Kasumi-1 (cell line): ENCODE results near the gene SERPINB13.
A peak's percentile ranks its signal among the peaks of the same experiment; 100 is the strongest.
"Not testable (repeated sequence)": the region's sequence is repeated elsewhere in the genome, so short reads cannot be mapped to it uniquely, and the experiment has no call there.

Experiments used
- DNase-seq, 2 experiments: peaks; one replicate each; lab custom pipeline; 2025; lab: John Stamatoyannopoulos, UW

Gene SERPINB13

DNA sequence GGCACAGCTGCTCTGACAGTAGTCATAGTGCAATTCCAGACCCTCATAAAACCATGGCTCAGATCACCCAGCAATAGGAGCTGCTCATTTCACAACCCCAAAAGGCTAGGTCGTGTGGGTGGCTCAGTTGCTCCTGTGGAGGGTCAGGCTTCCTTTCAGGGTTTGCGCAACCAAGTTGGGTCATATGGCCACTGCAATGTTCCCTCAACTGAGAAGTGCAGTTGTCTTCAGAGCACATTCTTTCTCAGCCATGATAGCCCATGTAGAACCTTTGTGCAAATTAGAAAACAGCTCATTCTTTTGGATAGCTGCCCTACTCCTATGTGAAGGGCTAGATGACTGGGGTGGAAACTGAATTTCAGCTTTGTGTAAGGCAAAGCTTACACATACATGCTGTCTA is 3.2 kb downstream of the SERPINB13 start:
- peak; percentile 46 to 63 for DNase-seq

DNA sequence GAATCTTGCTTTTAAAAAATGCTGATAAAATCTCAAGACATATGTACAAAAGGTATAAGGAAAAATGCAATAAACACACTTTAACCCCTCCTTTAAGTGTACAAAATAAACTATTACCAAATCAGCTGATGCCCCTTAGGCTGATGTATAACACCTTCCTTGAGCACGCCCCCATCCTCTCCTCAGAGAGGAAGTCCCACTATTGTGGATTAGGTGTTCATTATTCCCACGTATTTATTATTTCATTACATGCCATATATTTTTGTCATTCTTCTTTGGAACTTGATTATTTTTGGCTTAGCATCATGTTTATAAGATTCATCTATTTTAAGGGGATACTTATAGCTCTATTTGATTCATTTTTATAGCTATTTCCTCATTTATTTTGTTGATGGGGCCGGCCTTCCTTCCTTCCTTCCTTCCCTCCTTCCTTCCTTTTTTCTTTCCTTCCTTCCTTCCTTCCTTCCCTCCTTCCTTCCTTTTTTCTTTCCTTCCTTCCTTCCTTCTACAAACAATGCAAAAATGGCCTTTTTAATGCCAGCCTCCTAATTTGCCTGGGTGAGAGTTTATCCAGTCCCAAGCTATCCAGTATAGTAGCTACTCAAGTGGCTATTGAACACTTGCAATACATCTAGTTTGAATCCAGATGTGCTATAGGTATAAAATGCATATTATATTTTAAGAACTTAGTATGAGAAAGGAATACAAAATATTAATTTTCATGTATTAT is 4.0 kb downstream of the SERPINB13 start:
- no peak for DNase-seq

DNA sequence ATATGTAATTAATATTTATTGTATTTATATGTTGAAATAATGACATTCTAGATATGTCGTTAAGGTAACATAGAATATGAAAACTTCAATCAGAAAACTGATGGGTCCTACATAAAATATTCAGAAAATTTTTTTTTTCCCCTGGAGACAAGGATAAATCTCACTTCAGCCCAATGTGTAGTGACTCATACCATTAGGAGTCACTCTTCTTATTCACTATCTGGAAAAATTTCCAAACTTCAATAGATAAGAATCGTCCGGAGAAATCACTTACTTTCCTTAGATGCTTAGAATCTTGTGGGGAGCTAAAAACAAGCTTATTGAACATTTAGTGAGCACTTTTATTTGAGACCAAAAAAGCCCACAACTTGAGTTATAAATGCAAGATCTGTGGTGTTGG is 4.6 kb downstream of the SERPINB13 start:
- no peak for DNase-seq

DNA sequence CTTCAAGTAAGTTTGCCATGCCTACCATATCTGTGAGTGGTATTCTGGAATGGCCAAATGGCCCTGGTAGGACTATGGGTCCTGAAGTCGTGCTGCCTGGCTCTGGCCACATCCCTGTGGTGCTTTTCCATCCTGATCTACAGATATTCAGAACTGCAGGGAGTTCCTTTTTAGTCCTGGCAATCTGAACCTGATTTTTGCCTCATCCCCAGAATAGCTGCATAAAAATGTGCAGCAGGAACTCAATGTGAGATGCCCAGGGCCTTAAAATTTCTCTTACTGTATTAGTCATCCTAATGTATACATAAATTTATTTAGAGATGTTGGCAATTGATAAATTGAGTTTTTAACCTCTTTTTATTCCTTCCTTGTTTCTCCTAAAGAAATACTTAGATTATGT is 5.3 kb downstream of the SERPINB13 start:
- DNase-seq = no peak

GRCh38 chr18:63596964-63597363 is 9.8 kb downstream of the SERPINB13 start:
- DNase-seq = no peak

DNA sequence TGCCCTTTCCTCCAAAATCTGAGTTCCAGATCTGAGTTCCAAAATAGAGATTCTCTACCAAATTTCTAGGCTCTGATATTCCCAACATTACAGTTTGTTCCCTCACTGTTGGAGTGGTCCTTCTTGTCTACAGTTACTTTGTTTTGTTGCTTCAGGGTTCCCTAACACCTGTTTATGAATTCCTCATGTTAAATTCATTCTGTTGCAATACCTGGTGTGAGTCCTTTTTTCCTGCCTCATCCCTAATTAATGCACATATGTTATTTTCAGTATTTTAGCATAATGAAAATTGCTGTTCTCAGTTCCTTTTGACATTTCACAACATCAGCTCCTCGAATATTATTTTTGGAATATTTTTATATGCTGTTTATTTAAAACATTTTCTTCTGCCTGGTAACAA is 16.2 kb downstream of the SERPINB13 start:
- no peak for DNase-seq

DNA sequence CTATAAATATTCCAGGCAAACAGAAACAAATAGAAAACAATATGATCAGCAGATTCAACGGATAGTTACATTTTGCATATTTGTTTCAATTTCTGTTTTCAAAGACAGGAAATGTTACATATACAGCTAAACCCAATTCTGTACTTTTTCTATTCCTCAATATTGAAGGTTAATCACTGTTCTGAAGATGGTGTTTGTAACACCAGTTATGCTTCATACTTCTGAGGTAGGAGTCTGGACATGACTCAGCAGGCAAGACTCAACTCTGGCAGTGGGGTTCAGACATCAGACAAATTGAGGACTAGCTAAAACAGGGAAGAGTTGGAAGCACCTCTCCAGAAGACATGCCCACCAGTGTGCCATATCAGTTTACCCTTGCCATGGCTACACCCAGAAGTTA is 16.6 kb downstream of the SERPINB13 start:
- no peak for DNase-seq

GRCh38 chr18:63604791-63605567 is 17.8 kb downstream of the SERPINB13 start:
- no peak for DNase-seq

DNA sequence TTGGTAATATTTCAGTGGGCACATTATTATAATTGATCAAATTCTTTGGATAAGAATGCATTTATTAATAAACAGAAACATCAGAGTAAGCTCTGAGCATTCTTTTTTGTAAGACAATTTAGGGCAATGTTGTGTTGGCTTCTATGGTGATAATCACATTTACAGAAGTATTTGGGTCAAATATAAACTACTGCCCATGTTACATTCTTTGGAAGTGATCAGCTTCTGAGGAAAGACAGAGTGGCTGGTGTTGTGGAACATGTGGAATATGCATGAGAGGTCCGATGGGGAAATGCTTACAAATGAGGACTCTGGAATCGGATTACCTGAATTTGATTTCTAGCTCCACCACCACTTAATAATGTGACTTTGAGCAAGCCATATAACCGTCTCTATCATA is 19.4 kb downstream of the SERPINB13 start:
- DNase-seq = no peak

DNA sequence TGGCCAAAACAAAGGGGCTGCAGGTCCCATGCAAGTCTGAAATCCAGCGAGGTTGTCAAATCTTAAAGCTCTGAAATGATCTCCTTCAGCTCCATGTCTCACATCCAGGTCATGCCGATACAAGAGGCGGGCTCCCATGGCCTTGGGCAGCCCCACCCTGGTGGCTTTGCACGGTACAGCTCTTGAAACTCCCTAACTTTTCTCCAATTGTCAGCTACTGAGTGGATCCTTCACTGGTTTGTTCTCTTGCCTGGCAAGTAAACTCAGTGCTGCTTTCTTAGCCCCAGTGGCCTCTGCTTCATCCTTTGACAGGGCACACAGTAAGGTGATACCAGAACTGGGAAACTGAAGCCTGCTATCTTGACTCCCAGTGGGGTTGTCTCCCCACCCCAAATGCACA is 26.3 kb downstream of the SERPINB13 start:
- DNase-seq = no peak

DNA sequence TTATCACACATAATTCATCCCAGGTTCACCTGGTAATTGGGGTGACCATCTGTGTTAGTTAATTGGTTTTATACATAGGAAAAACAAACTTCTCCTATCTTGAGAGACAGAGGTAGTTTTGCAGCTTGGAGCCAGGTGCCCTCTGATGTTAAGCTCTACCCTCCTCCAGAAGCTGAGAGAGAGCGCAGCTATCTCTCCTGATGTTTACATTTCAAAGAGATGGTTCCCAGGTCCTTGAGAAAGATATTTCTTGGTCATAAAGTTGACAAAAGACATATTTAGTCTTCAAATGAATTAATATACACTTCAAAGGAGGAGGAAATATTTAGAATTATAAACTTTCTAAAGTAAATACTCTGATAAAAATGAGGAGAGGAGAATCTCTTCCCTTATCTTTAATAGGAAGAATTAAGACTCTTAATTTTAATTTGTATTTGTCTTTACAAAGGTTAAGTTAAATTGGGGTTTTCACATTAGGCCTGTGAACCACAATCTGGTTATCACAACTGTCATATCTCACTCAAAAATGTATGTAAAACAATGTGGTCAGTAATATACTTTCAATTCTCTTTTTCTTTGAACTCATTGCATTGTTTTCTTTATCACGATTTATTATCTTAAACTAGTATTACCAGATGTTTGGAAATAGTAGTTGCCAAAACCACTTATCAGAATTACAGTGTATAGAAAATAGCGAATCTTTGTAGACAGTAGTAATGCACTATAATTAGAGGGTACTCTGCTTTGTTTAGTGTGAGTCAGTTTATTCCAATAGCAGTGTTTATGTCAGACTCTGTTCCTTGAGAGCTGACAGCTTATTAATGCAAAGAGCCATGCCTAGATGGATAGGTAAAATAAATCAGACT is 30.1 kb downstream of the SERPINB13 start:
- DNase-seq = no peak

DNA sequence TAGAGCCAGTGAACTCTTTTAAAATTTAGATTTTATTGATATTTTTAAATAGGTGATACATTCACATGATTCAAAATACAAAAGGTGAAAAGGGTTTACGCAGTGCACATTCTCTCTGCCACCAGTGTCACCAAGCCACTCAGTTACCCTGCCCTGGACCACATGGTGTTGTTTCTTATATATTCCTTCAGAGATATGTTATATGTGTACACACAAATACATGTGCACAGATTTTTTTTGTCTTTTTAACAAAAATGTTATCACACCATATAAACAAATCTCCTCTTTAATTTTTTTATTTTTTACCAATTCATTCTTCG is 30.7 kb downstream of the SERPINB13 start:
- DNase-seq = no peak

GRCh38 chr18:63619661-63620060 is 32.5 kb downstream of the SERPINB13 start:
- no peak for DNase-seq

DNA sequence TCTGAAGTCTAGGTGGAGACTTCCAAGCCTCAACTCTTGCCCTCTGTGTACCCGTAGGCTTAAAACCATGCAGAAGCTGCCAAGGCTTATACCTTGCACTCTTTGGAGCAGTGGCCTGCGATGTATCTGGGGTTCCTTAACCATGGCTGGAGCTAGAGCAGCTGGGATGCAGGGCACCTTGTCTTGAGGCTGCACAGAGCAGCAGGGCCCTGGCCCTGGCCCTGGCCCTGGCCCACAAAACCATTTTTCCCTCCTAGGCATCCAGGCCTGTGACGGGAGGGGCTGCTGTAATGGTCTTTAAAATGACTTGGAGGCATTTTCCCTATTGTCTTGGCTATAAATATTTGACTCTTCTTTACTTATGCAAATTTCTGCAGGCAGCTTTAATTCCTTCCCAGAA is 37.7 kb downstream of the SERPINB13 start:
- no peak for DNase-seq

DNA sequence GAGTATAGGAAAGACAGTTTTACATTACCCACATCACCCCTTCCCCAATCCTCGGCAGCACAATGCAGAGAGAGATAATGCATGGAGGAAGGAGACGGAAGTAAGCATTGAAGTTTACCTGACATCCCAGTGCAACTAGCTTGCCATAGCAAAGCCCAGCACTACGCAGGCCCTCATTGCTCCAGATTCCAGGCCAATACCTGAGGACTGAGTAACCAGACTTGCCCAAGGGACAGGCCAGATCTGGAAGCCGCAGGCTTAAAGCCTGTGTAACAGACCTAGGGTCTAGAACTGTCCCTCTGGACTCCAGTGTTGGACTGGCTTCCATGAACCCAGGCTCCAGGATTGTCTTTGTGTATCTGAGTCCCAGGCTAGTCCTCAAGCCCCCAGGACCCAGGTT is 39.3 kb downstream of the SERPINB13 start:
- no peak for DNase-seq

DNA sequence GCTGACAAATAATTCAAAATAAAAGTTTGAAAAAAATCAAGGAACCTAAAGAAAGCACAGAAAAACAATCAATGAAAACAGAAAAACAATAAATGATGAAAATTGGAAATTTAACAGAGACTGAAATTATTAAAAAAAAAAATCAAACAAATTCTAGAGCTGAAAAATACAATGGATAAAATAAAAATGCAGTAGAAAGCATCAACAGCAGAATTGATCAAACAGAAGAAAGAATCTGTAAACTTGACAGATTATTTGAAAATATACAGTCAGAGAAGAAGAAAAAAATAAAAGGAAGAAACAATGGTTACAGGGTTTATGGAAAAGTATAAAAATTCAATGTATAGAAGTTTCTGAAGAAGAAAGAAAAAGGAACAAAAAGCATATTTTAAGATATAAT is 40.7 kb downstream of the SERPINB13 start:
- no peak for DNase-seq

DNA sequence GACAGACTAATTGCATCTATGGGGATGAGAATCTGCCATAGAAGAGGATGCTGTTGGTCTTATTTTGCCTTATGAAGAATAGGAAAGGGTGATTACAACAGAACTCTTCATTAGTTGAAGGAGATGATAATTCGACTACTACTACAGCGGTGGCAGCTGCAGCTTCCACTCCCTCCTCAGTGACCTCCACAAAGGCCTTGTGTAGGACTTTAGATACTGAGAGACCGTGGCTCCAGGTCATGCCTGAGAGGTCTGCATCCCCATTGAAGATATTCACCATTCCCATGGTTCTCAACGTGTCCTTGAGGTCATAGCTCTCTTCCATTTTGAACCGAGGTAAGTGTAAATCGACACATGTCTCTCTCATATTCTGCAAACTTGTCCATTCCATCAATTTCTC is 50.6 kb downstream of the SERPINB13 start:
- no peak for DNase-seq

DNA sequence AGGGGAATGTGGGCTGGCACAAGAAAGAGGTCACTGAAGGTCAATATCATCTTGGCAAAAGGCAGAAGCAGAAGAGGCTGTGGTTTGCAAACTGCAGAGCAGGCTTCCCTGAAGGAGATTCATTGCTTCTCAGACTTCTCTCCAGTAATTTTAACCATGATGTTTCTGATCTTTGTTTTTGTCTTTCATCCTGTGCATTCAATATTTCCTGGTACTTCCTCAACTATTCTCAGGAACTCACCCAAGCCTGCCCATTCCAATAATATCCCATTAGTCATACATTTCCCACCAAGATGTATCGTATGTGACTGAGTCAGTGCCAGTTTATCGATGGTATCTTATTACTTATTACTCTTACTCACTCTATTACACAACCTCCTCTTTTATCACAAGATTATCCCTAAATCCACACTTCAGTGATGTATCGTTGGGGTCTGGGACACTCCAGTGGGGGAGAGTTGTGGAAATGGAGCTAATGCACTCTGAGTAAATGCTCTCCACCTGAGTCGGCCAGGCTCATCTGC is 54.1 kb downstream of the SERPINB13 start:
- DNase-seq = not testable (repeated sequence)

GRCh38 chr18:63642668-63643356 is 55.7 kb downstream of the SERPINB13 start:
- not testable (repeated sequence) for DNase-seq

DNA sequence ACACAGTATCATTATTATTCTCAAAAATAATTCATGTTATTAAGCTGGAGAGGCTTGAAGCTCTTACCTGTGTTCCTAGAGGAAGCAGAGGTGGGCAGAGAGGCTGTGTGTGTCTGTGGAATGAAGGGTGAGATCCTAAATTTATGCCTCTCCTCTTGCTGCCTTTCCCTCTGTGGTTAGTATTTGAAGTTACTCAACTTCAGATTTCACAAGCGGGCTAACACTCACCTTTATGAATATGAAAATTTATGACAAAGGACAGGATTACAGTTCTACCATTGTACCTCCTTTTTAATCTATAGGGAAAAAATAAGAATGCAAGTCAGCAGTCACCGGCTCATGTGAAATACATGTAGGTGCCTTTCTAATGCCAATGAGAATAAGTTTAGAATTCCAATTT is 57.0 kb downstream of the SERPINB13 start, which contains the start of gene SERPINB4:
TSS of gene SERPINB4 (minus strand) at position 115 of the 400 bp plus-strand sequence. CDS start 679 bp downstream, outside the sequence.
- not testable (repeated sequence) for DNase-seq

DNA sequence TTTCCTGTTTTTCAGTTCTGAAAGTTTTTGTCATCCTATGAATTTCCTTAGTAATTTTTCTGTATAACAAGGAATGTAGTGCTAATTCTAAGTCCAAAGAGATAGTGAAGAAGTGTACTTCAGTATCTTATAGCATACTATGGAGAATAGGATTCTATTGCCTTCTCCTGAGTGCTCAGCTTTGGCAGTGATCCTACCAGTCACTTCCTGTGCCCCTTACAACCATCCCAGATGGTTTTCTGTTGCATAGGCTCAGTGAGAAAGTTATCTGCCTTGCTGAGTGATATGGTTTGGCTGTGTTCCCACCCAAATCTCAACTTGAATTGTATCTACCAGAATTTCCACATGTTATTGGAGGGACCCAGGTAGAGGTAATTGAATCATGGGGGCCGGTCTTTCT is 57.6 kb downstream of the SERPINB13 start:
- not testable (repeated sequence) for DNase-seq

DNA sequence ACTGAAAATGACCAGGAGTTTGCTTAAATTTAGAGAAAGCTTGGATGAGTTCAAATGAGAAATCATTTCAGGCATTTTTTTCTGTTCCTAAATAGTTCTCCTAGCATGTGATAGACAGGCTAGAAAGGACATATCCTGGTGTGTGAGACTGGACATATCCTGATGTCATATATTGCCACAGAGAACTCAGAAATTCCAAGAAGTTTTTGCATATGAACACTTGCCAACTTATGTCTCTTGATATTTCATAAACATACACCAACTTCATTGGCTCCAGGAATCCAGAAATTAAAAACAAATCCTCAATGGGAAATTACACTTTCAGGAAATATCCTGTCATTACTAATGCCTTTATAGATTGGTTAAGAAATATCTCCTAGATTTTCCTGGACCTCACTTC is 59.8 kb downstream of the SERPINB13 start:
- no peak for DNase-seq
